ENCODE data around the gene RAMACL. TPM values are rescaled to one million over a fixed set of nuclear protein-coding genes. Genes with fewer than 3 reads are reported as not detected.

The RAMACL gene
- total RNA-seq, 1 experiment from 2014 or later: 0.15 TPM

DNA sequence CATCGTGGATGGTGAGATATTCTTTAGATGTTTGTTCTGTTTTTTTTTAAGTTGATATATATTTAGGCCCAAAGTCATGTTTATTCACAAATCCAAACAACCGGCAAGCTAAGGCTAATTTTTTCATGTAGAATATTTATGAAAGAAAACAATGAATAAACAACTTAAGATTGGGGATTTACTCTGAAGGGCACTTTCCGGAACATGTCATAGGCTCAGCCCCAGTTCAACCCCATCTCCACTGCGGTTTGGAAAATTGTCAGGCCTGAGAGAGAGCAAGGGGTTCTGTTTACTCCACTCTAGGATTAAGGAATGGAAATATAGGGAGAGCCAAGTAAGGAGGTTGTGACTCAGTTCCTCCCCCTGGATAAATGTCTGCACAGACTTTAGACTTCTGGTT lies 22.3 kb upstream of the RAMACL start:
- BruUV-seq (replicated peaks): no TSS peak
- H3K9ac ChIP-seq (ENCODE audit: low read length): no peak overlapping the region
- no peaks in the 10 kb centered on the region for H3K36me3 ChIP-seq (ENCODE audit: control insufficient read depth in 1 of 2, insufficient read depth in 2 of 2, low read length in 2 of 2)
- no peaks in the 10 kb centered on the region for H3K27me3 ChIP-seq (ENCODE audit: insufficient read depth, low read length)
- H3K4me2 ChIP-seq (ENCODE audit: low read length): no peak overlapping the region
- H3K9me3 ChIP-seq (ENCODE audit: control insufficient read depth in 1 of 2, insufficient read depth in 1 of 2, low read depth in 1 of 2, low read length in 2 of 2): no peaks in the 10 kb centered on the region
- POLR2A ChIA-PET: no interaction called here
- H3K9me2 ChIP-seq (ENCODE audit: insufficient read depth): no peaks in the 10 kb centered on the region
- TF ChIP-seq ELF1 (IDR thresholded peaks at IDR 0.05; ENCODE audit: borderline replicate concordance, low read depth) (no peak), TCF7L2 (IDR thresholded peaks at IDR 0.05; ENCODE audit: borderline replicate concordance, extremely low read depth, insufficient read depth, insufficient read length) (no peak), CBX3 (IDR thresholded peaks at IDR 0.05; ENCODE audit: low read depth) (no peak), ZFX (IDR thresholded peaks at IDR 0.05) (no peak), EZH2phosphoT487 (IDR thresholded peaks at IDR 0.05; ENCODE audit: borderline replicate concordance) (no peak), JUND (IDR thresholded peaks at IDR 0.05) (no peak), EZH2 (IDR thresholded peaks at IDR 0.05) (no peak)
- TF ChIP-seq, protein P1, sequence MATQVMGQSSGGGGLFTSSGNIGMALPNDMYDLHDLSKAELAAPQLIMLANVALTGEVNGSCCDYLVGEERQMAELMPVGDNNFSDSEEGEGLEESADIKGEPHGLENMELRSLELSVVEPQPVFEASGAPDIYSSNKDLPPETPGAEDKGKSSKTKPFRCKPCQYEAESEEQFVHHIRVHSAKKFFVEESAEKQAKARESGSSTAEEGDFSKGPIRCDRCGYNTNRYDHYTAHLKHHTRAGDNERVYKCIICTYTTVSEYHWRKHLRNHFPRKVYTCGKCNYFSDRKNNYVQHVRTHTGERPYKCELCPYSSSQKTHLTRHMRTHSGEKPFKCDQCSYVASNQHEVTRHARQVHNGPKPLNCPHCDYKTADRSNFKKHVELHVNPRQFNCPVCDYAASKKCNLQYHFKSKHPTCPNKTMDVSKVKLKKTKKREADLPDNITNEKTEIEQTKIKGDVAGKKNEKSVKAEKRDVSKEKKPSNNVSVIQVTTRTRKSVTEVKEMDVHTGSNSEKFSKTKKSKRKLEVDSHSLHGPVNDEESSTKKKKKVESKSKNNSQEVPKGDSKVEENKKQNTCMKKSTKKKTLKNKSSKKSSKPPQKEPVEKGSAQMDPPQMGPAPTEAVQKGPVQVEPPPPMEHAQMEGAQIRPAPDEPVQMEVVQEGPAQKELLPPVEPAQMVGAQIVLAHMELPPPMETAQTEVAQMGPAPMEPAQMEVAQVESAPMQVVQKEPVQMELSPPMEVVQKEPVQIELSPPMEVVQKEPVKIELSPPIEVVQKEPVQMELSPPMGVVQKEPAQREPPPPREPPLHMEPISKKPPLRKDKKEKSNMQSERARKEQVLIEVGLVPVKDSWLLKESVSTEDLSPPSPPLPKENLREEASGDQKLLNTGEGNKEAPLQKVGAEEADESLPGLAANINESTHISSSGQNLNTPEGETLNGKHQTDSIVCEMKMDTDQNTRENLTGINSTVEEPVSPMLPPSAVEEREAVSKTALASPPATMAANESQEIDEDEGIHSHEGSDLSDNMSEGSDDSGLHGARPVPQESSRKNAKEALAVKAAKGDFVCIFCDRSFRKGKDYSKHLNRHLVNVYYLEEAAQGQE (IDR thresholded peaks at IDR 0.05; ENCODE audit: low read depth): no peak
- no peaks in the 10 kb centered on the region for H3K79me2 ChIP-seq (ENCODE audit: insufficient read depth, low read length)
- H3K4me1 ChIP-seq (ENCODE audit: control insufficient read depth in 1 of 2, insufficient read depth in 2 of 2, low read length in 2 of 2): no peaks in the 10 kb centered on the region; a peak in 1 of 4 replicates
- no peak overlapping the region for H3K4me3 ChIP-seq (replicated peaks in 1 of 2; ENCODE audit: low read depth in 1 of 2, low read length in 2 of 2)
- intact Hi-C loops (cut with micrococcal nuclease): no loop called here
- DNase-seq (ENCODE audit: low read depth, low spot score) (no peak), ATAC-seq (no peak)
- no peak overlapping the region for H3K27ac ChIP-seq (ENCODE audit: low read depth, low read length)
- no peak overlapping the region for H2AFZ ChIP-seq (ENCODE audit: low read depth, low read length, poor library complexity, severe bottlenecking)
- RAD21 ChIA-PET (ENCODE audit: low non-redundant PET in 1 of 2, low total read pairs in 2 of 2, uncharacterized antibody in 2 of 2, unreplicated experiment in 2 of 2): no interaction called here
- CTCF ChIA-PET: no interaction called here
- no peaks in the 10 kb centered on the region for H4K20me1 ChIP-seq (ENCODE audit: insufficient read depth)

Measured in HCT116 (cell line).